GM21737 (cell line): ENCODE measurements around the gene PLEKHO1.
"Not testable (repeated sequence)": the region's sequence is repeated elsewhere in the genome, so short reads cannot be mapped to it uniquely, and the experiment has no call there.

Source experiments
- ATAC-seq: cut with Tn5 transposase; IDR thresholded peaks from one replicate; pipeline ENCODE4 v1.9.1; 2021; ENCODE audit warnings: mild to moderate bottlenecking, moderate library complexity; ENCODE audit not compliant: unreplicated experiment

Gene PLEKHO1, protein sequence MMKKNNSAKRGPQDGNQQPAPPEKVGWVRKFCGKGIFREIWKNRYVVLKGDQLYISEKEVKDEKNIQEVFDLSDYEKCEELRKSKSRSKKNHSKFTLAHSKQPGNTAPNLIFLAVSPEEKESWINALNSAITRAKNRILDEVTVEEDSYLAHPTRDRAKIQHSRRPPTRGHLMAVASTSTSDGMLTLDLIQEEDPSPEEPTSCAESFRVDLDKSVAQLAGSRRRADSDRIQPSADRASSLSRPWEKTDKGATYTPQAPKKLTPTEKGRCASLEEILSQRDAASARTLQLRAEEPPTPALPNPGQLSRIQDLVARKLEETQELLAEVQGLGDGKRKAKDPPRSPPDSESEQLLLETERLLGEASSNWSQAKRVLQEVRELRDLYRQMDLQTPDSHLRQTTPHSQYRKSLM

GRCh38 chr1:150149271-150150132, at the start of gene PLEKHO1:
PLEKHO1 (plus strand) TSS chr1:150149916; CDS start chr1:150150258, 342 bp downstream.
- peak; percentile 49 for ATAC-seq

DNA sequence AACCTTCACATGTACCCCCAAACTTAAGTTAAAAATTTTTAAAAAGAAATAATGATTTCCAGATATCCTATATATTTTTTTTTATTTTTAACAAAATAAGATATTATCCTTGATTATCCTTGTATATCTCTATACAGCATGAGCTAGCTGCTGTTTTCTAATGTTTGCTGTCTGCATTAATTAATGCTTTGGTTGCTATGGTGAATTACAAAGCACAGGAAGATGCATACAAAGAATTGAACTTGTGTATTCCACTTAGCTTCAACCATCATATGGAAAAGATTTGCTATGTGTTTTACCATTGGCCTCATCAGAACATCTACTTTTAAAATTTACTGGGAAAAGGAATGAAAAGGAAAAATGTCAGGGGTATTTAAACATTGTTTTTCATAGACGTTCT, 46.7 kb upstream of the PLEKHO1 start:
- no peak for ATAC-seq

DNA sequence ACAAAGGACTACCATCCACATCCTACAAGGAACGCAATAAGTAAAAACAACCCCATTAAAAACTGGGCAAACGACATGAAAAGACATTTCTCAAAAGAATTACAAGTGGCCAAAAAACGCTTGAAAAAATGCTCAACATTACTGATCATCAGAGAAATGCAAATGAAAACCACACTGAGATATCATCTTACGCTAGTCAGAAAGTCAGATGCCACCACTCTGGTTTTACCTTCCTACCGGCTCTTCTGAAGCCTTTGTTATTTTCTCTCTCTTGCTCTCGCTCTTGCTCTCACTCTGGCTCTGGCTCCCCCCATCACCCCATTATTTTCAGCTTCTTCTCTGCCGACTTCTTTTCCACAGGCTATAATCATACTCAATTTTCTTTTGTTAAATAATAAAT, 43.4 kb upstream of the PLEKHO1 start:
- ATAC-seq, result no peak

- ATAC-seq, result no peak
Observed at GRCh38 chr1:150109586-150109985, 40.1 kb upstream of the PLEKHO1 start.

DNA sequence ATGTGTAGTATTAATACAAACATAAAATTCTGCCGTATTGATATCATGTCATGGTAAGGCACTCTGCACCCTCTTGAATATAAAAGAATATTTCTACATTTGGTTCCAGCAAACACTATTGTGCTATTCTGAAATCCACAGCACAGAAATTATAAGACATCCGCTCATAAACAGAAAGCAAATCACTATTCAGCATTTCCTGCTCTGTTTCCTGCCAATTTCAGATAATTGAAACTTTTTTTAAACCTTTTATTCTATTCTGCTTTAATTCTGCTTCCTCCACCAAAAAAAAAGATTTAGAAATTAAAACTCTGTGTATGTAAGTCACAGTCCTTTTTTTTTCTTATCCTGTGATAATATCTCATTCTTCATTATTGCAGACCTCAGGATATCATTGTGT, 39.6 kb upstream of the PLEKHO1 start:
- ATAC-seq, result no peak

GRCh38 chr1:150111670-150112069, 38.0 kb upstream of the PLEKHO1 start:
- no peak for ATAC-seq

GRCh38 chr1:150115121-150115520, 34.6 kb upstream of the PLEKHO1 start:
- ATAC-seq, result no peak

GRCh38 chr1:150118716-150119115, 31.0 kb upstream of the PLEKHO1 start:
- ATAC-seq, result no peak

GRCh38 chr1:150121236-150121862, 28.4 kb upstream of the PLEKHO1 start:
- no peak for ATAC-seq

GRCh38 chr1:150126811-150127210, 22.9 kb upstream of the PLEKHO1 start:
- no peak for ATAC-seq

- no peak for ATAC-seq
Observed at GRCh38 chr1:150127464-150127863, 22.3 kb upstream of the PLEKHO1 start.

GRCh38 chr1:150127868-150128267, 21.8 kb upstream of the PLEKHO1 start:
- ATAC-seq, result no peak

DNA sequence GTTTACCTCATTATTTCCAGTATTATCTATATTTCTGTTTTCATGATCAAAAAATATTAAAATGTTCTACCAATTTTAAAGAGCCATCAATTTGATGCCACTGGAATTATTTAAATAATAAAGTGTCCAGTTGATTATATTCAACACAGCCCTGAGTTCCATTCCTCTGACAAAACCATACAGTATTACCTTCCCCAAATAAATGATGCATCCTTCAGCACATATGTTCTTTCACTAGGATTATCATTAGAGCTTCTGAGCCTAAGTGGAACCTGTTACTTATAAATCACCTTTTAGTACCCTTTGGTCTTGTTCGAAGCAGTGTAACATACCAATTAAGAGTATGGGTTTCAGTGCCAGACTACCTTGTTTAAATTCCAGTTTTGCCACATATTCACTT, 17.3 kb upstream of the PLEKHO1 start:
- no peak for ATAC-seq

- no peak for ATAC-seq
Observed at GRCh38 chr1:150134537-150134936, 15.2 kb upstream of the PLEKHO1 start.

DNA sequence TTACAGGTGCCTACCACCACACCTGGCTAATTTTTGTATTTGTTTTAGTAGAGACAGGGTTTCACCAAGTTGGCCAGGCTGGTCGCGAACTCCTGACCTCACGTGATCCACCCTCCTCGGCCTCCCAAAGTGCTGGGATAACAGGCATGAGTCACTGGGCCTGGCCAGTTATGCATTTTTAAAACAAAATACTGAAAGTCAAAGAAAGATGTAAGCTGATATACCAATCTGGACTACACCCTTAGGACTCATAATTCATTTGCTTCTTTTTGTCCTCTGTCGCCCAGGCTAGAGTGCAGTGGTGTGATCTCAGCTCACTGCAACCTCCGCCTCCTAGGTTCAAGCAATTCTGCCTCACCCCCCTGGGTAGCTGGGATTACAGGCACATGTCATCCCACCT, 14.3 kb upstream of the PLEKHO1 start:
- not testable (repeated sequence) for ATAC-seq

DNA sequence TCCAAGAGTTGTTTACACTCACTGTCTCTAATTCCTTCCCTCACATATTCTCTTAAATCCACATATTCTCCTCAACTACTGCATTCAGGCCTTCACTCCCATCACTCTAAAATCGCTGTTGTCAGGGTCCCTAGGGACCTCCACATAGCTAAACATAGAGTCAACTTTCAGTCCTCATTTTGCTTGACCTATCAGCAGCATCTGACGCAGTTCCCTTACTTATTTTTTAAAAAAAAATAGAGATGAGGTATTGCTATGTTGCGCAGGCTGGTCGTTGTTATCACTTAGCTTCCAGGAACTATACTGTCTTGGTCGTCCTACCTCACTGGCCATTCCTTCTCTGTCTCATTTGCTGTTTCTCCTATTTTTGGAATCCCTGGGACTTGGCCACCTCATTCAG, 11.7 kb upstream of the PLEKHO1 start:
- no peak for ATAC-seq

- no peak for ATAC-seq
Observed at GRCh38 chr1:150141452-150141851, 8.3 kb upstream of the PLEKHO1 start.

- ATAC-seq, result no peak
Observed at GRCh38 chr1:150142083-150142482, 7.6 kb upstream of the PLEKHO1 start.

GRCh38 chr1:150144606-150145005, 5.1 kb upstream of the PLEKHO1 start:
- ATAC-seq, result no peak

DNA sequence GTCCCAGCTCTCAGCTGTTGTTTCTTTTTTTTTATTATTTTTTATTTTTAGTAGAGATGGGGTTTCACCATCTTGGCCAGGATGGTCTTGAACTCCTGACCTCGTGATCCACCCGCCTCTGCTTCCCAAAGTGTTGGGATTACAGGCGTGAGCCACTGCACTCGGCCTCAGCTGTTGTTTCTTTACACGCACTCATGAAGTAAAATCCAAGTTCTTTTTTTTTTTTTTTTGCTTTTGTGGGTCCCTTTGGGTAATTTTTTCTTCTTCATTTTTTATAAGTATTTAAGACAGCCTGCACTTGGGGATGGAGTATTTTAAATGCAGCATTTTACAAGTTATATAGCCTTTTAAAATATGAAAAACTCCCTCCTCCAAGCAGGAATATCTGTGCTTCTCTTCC, 3.7 kb upstream of the PLEKHO1 start:
- not testable (repeated sequence) for ATAC-seq

DNA sequence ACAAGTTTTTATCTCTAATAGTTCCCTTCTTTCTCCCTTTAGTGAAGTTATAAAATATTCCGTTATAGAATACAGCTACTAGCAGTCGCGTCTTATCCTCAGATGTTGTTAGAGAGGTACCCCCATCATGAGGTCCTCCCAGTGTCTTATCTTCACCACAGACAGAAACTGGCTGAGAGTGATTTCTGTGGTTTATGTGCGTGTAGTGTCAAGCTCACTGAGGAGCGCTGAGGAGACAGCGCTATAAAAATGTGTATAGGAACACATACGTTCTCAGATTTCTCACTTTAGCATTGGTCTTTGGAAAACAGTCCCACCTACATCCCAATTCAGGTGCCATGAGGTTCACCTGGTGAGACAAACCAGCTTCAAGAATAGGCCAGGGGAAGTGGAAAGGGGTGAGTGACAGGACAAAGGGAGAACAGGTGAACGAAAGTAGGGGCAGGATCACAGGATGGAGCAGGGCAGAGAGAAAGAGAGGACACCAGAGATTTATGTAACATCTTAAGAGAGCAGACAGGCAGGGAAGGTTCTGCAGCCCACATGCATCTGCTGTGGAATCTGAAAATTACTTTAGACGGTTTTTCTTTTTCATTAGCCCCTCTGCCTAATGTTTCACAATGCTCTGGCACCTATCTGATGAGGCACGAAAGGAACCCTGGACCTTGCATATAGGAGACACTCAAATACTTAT, 2.7 kb upstream of the PLEKHO1 start:
- ATAC-seq, result no peak
